GM21737 (cell line): Measurements from ENCODE around the gene SHCBP1L.

Source experiments
- ATAC-seq: cut with Tn5 transposase; IDR thresholded peaks from one replicate; pipeline ENCODE4 v1.9.1; 2021; ENCODE audit warnings: mild to moderate bottlenecking, moderate library complexity; ENCODE audit not compliant: unreplicated experiment

Gene SHCBP1L

GRCh38 chr1:182897696-182898095 is 55.3 kb downstream of the SHCBP1L start:
- ATAC-seq: no peak

DNA sequence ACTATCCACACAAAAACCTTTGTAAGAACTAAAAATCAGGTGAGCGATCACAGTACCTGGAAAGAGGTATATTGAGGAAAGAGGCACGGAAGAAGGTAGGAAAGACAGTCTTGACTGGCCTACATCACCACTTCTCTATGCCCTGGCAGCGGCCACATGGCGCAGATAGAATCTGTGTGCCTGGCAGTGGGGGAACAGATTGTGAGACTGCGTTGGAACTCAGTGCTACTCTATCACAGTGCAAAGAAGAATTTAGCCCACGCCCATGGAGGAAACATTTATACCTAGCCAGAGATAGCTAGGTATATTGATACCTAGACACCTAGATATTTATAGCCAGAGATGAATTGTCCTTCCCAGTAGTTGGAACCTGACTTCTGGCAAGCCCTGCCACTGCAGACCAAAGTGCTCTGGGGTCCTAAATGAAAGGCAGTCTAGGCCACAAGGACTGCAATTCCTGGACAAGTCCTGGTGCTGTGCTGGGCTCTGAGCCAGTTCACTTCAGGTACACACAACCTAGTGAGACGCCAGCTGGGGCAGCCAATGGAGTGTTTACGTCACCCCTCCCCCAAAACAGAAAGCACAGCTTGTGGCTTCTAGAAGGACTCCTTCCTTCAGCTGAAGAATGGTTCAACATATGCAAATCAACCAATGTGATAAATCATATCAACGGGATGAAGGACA is 61.9 kb downstream of the SHCBP1L start:
- no peak for ATAC-seq

- ATAC-seq: no peak
Observed at GRCh38 chr1:182889997-182890396, 63.0 kb downstream of the SHCBP1L start.

GRCh38 chr1:182888736-182889531 is 64.0 kb downstream of the SHCBP1L start:
- no peak for ATAC-seq

DNA sequence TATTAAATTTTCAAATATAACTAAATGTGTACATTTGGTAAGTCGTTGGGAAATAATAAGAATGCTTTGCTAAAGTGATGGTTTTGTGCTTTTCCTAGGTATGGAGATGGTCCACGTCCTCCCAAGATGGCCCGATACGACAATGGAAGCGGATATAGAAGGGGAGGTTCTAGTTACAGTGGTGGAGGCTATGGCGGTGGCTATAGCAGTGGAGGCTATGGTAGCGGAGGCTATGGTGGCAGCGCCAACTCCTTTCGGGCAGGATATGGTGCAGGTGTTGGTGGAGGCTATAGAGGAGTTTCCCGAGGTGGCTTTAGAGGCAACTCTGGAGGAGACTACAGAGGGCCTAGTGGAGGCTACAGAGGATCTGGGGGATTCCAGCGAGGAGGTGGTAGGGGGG is 66.0 kb downstream of the SHCBP1L start:
- ATAC-seq: no peak

- ATAC-seq: no peak
Observed at GRCh38 chr1:182885591-182885990, 67.4 kb downstream of the SHCBP1L start.

DNA sequence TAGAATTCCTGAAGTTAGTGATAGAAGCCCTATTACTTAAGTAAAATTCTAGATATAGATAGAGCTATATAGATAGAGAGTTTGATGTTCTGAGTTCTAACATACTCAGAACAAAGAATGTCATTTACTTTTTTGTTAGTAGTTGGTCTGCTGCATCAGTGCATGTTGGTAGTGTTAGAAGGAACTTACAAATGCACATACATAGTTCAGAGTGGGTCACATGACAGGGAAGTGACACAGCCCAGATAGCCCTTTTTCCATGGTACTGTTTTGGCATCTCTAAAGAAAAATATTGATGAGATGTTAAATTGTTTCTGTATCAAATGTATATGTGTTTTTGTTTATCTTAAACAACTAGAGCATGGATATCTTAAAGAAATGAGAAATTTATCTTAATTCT is 68.1 kb downstream of the SHCBP1L start:
- ATAC-seq: no peak

DNA sequence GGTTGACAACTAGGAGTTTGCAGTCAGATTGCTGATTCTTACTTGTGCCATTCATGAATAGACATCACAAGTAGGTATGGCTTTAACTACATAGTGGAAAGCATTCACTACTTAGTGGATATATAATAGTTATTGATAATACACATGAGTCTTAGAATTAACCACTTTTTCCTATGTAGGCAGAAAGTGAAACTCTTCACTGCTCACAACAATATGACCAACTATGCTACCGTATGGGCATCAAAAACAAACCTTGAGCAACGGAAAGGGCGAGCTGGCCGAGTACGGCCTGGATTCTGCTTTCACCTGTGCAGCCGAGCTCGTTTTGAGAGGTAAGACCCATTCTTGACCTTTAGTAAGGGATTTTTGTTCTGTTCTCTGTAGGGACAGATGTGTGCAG is 75.1 kb downstream of the SHCBP1L start:
- ATAC-seq: no peak

DNA sequence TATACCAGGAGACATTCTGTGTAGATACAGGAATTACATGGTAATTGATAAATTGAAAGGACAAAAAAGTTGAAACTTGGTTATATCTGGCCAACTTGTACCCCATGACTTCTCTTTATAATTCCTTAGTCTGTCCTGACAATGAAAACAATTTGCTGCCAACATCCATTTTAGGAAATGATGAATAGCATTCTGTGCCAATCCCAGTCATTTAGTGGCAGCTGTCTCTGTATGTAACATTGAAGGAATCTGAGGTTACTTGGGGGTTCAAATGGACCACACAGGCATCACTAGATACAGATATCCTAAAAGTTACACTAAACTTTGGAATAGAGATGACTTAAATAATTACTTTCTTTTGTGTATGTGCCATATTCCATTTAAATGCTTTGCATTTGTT is 75.6 kb downstream of the SHCBP1L start:
- ATAC-seq: no peak

DNA sequence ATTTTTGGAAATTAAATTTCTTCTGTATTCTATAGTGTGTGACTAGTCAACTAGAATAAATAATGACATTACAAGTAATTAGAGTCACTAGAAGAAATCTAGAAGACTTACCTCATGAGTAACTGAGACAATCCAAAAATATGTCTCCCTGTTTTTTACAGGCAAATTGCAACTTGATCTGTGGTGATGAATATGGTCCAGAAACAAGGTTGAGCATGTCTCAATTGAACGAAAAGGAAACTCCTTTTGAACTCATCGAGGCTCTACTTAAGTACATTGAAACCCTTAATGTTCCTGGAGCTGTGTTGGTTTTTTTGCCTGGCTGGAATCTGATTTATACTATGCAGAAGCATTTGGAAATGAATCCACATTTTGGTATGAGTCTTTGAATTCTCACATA is 77.1 kb downstream of the SHCBP1L start:
- no peak for ATAC-seq

- no peak for ATAC-seq
Observed at GRCh38 chr1:182872881-182873280, 80.1 kb downstream of the SHCBP1L start.

DNA sequence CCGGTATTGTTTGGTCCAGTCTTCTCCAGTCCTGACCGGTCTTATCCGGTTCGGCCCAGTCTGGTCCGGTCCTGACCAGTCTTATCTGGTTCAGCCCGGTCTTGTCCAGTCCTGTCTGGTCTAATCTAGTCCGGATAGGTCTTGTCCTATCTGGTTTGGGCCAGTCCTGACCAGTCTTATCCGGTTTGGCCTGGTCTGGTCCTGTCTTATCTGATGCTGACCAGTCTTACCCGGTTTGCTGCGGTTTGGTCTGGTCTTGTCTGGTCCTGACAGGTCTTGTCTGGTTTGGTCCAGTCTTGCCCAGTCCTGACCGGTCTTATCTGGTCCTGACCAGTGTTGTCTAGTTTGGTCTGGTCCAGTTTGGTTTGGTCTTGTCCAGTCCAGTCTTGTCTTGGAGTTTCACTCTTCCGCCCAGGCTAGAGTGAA is 83.7 kb downstream of the SHCBP1L start:
- ATAC-seq: no peak

- no peak for ATAC-seq
Observed at GRCh38 chr1:182867861-182868260, 85.1 kb downstream of the SHCBP1L start.

GRCh38 chr1:182863940-182864339 is 89.0 kb downstream of the SHCBP1L start:
- ATAC-seq: no peak

GRCh38 chr1:182862827-182863226 is 90.1 kb downstream of the SHCBP1L start:
- no peak for ATAC-seq

DNA sequence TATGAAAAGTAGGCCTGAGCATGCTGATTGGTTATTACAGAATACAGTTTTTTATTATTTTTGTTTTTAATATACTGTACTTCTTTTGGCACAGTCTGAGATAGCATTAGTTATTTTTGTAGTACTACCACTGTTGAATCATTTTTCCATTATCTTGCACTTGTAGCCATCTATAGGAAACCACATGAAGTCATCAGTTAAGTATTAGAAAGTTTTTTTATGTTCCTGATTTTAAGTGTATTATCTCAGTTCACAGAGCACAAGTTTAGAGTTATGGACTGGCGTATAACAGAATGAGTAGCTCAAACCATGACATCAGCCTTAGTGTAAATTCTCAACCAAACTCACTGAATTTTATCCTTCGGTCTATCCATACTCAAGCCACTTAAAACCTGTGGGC is 91.0 kb downstream of the SHCBP1L start:
- ATAC-seq: no peak

- ATAC-seq: no peak
Observed at GRCh38 chr1:182860658-182861057, 92.3 kb downstream of the SHCBP1L start.

GRCh38 chr1:182857212-182857611 is 95.8 kb downstream of the SHCBP1L start:
- ATAC-seq: no peak

DNA sequence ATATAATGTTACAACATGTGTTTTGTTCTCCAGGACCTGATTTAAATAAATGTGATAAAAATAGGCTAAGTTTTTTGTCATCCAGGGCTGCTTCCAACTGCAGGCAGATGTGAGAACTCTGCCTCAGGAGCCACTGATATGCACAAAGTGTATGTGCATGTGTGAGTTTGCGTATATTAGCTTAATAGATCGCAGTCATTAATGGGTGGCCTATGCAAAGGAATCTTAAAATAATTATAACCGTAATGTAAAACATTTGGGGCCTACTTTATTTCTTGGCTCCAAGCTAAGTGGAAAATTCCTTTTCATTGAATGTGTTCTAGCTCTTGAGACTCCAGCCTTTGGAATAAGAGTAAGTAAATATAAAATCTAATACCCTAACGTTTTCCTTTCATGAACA is 97.1 kb downstream of the SHCBP1L start:
- no peak for ATAC-seq

GRCh38 chr1:182851825-182852224 is 101.1 kb downstream of the SHCBP1L start:
- no peak for ATAC-seq

DNA sequence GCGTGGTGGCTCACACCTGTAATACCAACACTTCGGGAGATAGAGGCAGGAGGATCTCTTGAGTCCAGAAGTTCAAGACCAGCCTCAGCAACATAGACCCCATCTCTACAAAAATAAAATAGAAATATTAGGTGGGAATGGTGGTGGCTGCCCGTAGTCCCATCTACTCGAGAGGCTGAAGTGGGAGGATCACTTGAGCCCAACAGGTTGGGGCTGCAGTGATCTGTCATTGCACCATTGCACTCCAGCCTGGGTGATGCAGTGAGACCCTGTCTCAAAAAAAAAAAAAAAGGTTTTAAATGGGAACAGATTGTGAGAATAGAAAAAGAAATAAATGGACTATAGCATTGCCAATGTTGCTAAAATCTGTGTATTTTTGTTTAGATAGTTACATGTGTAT is 102.6 kb downstream of the SHCBP1L start:
- ATAC-seq: no peak
